ENCODE data around the gene ZMYND11. TPM values are rescaled to one million over a fixed set of nuclear protein-coding genes. Genes with fewer than 3 reads are reported as not detected.

Gene ZMYND11
- total and polyA plus RNA-seq, 7 donors = 21.5 to 138 (median 112) TPM

DNA sequence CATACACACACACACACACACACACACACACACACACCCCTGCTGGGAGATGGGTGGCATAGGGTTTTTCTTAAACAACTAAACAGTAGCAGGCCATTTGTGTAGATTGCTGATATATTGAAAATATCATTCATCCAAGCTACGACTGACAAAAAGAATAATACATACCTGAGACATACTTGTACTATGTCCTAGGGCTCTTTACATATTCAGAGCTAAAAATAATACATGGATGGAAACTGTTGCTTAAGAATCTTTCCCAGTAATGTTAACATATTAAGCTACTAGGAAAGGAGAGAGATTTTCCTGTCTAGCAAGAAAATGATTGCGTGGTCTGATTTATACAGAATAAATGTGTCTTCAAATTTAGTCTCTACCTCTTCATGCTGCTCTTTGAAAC lies 46.0 kb upstream of the ZMYND11 start:
- H3K9me3 ChIP-seq = no peaks in the 10 kb centered on the region
- H3K4me1 ChIP-seq = no peaks in the 10 kb centered on the region
- H3K27me3 ChIP-seq = peaks cover 0 to 3% (median 0%) of the 10 kb centered on the region in 3 donors
- H3K27ac ChIP-seq = no peak overlapping the region
- no peak overlapping the region for H3K4me3 ChIP-seq
- no peak for DNase-seq
- WGBS, 2 donors = 88 to 89% methylated on average over 2 of the region's 2 CpGs
- no peaks in the 10 kb centered on the region for H3K36me3 ChIP-seq
- no peak for TF ChIP-seq POLR2A (IDR thresholded peaks at IDR 0.05)
- no peak for TF ChIP-seq POLR2AphosphoS5 (IDR thresholded peaks at IDR 0.05)
- no peak for TF ChIP-seq EP300 (IDR thresholded peaks at IDR 0.05)
- TF ChIP-seq, protein P1, sequence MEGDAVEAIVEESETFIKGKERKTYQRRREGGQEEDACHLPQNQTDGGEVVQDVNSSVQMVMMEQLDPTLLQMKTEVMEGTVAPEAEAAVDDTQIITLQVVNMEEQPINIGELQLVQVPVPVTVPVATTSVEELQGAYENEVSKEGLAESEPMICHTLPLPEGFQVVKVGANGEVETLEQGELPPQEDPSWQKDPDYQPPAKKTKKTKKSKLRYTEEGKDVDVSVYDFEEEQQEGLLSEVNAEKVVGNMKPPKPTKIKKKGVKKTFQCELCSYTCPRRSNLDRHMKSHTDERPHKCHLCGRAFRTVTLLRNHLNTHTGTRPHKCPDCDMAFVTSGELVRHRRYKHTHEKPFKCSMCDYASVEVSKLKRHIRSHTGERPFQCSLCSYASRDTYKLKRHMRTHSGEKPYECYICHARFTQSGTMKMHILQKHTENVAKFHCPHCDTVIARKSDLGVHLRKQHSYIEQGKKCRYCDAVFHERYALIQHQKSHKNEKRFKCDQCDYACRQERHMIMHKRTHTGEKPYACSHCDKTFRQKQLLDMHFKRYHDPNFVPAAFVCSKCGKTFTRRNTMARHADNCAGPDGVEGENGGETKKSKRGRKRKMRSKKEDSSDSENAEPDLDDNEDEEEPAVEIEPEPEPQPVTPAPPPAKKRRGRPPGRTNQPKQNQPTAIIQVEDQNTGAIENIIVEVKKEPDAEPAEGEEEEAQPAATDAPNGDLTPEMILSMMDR (IDR thresholded peaks at IDR 0.05) = no peak
- intact Hi-C loops (cut with DNase I) = no loop called here

DNA sequence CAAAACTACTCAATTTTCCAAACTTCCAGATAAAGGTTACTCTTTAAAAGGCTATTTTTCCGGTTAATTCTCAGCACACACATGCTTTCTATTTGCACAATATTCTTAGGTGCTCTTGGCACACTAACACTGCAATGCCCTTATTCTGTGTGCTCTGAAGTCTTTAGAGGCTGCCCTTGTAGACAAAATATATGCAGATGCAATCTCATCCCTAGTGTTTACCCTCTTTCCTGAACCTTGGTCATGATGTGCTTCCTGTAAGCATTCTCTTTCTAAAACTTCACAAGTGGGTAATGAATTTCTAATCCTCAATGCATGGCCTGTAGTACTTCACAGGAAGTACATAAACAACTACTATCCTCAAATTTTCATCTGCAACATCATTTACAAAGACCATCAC lies 45.1 kb upstream of the ZMYND11 start:
- 74 to 89% methylated on average over 1 of the region's 1 CpG for WGBS, 2 donors

DNA sequence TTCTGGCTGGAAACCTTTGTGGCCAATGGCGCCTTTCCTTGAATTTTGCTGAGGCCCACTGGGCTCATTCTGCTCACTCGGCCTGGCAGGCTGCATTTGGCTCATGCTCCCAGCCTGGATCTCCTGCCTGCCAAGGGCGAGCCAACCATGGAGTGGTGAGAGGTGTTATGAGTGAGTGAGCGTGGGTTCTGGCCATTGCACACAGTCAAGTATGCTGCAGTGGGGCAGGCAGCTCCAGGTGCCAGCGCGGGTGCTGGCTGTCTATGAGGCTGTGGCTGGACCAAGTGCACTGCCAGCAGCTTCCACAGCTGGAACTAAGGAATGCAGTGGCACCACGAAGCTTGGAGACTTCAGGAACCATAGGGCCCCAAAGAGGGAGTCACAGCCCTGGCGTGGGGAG lies 43.9 kb upstream of the ZMYND11 start:
- H3K36me3 ChIP-seq = no peaks in the 10 kb centered on the region
- H3K9me3 ChIP-seq = peaks cover 0 to 10% (median 3%) of the 10 kb centered on the region in 4 donors
- whole genome bisulfite sequencing, 2 donors = 88 to 91% methylated on average over 8 of the region's 8 CpGs
- DNase-seq = no peak
- no peak for TF ChIP-seq EP300 (IDR thresholded peaks at IDR 0.05)
- TF ChIP-seq, protein P1 (IDR thresholded peaks at IDR 0.05) = no peak
- TF ChIP-seq POLR2A (IDR thresholded peaks at IDR 0.05) = no peak
- no peak for TF ChIP-seq POLR2AphosphoS5 (IDR thresholded peaks at IDR 0.05)
- no peak overlapping the region for H3K27ac ChIP-seq
- H3K4me3 ChIP-seq = no peak overlapping the region
- no peaks in the 10 kb centered on the region for H3K4me1 ChIP-seq
- H3K27me3 ChIP-seq = peaks cover 0 to 3% (median 0%) of the 10 kb centered on the region in 3 donors
- intact Hi-C loops (cut with DNase I) = no loop called here

More for the DNA sequence above, 45.1 kb upstream of the ZMYND11 start:
- DNase-seq = no peak
- Histone ChIP-seq H3K9me3 (peaks cover 0 to 4% (median 1%) of the 10 kb centered on the region in 4 donors), H3K27me3 (peaks cover 0 to 3% (median 0%) of the 10 kb centered on the region in 3 donors), H3K36me3 (no peaks in the 10 kb centered on the region), H3K27ac (no peak overlapping the region), H3K4me3 (no peak overlapping the region), H3K4me1 (no peaks in the 10 kb centered on the region)
- intact Hi-C loops (cut with DNase I) = no loop called here
- no peak for TF ChIP-seq EP300 (IDR thresholded peaks at IDR 0.05)
- TF ChIP-seq, protein P1 (IDR thresholded peaks at IDR 0.05) = no peak
- no peak for TF ChIP-seq POLR2AphosphoS5 (IDR thresholded peaks at IDR 0.05)
- no peak for TF ChIP-seq POLR2A (IDR thresholded peaks at IDR 0.05)

DNA sequence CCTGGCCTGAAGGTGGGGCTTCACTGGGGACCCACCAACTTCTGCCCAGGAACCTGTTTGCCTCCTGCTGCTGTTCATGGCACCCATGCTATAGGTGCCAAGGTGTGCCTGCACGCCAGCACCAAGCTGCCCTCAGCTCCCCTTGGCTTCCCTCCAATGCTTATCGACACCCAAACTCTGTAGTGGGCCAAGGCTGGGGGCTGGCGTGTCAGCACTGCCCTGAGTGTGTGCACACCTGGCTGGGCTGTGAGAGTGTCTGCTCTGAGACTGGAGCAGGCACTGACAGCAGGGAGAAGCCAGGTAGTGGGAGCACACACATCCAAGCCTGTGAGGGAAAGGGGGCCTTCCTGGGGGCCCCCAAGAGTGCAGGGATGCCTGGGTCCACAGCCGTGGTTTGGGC lies 43.1 kb upstream of the ZMYND11 start:
- H3K27ac ChIP-seq = no peak overlapping the region
- H3K9me3 ChIP-seq = peaks cover 0 to 14% (median 3%) of the 10 kb centered on the region in 4 donors
- no peaks in the 10 kb centered on the region for H3K36me3 ChIP-seq
- DNase-seq = no peak
- H3K4me3 ChIP-seq = no peak overlapping the region
- 81 to 84% methylated on average over 4 of the region's 4 CpGs for WGBS, 2 donors
- H3K27me3 ChIP-seq = peaks cover 0 to 3% (median 0%) of the 10 kb centered on the region in 3 donors
- H3K4me1 ChIP-seq = no peaks in the 10 kb centered on the region
- intact Hi-C loops (cut with DNase I) = no loop called here
- TF ChIP-seq, protein P1 (IDR thresholded peaks at IDR 0.05) = no peak
- TF ChIP-seq POLR2A (IDR thresholded peaks at IDR 0.05) = no peak
- TF ChIP-seq EP300 (IDR thresholded peaks at IDR 0.05) = no peak
- TF ChIP-seq POLR2AphosphoS5 (IDR thresholded peaks at IDR 0.05) = no peak

DNA sequence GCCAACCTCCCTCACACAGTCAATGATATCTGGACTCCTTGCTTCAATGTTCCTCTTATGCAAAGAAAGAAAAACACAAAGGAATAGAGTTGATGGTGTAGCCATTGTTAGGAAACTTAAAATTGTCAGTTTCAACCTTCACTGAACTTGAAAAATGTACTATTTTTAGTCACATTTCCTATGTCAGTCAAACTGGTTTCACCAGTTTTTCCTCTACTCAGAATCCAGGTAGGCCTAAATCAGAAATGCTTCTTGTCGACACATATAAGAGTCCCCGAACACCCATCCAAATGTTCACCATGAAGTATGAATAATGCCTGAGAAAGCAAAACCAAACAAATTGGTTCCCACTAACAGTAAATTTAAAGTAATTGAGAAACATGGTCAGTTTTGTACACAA lies 42.4 kb upstream of the ZMYND11 start:
- Histone ChIP-seq H3K36me3 (no peaks in the 10 kb centered on the region), H3K4me1 (no peaks in the 10 kb centered on the region), H3K27me3 (peaks cover 0 to 3% (median 0%) of the 10 kb centered on the region in 3 donors), H3K4me3 (no peak overlapping the region), H3K9me3 (peaks cover 0 to 14% (median 3%) of the 10 kb centered on the region in 4 donors), H3K27ac (no peak overlapping the region)
- WGBS, 2 donors = 59 to 87% methylated on average over 2 of the region's 2 CpGs
- TF ChIP-seq POLR2AphosphoS5 (IDR thresholded peaks at IDR 0.05) (no peak), POLR2A (IDR thresholded peaks at IDR 0.05) (no peak), EP300 (IDR thresholded peaks at IDR 0.05) (no peak)
- TF ChIP-seq, protein P1 (IDR thresholded peaks at IDR 0.05) = no peak
- intact Hi-C loops (cut with DNase I) = no loop called here
- DNase-seq = no peak

Data from sigmoid colon (tissue), 7 donors.